GM21737 (cell line): ENCODE results near the gene PCID2.

Source experiments
- ATAC-seq: cut with Tn5 transposase; IDR thresholded peaks from one replicate; pipeline ENCODE4 v1.9.1; 2021; ENCODE audit warnings: mild to moderate bottlenecking, moderate library complexity; ENCODE audit not compliant: unreplicated experiment

Gene PCID2

GRCh38 chr13:113129921-113130750 is 78.3 kb downstream of the PCID2 start:
- ATAC-seq = no peak

DNA sequence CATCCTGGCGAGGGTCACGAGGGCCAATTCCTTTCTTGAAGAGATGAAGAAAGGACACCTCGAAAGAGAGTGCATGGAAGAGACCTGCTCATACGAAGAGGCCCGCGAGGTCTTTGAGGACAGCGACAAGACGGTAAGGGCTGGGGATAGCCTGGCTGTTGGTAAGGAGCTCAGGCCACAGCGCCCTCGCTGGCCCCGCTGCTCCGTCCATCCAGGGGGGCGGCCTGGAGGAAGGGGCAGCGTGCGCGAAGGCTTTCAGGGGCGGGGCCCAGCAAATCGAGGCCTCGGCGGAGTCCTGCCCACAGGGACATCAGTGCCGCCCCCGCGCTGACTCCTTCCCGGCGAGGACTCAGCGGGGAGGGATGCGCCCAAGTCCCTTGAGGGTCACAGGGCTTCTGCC is 79.0 kb downstream of the PCID2 start:
- ATAC-seq = no peak
